ENCODE data around the gene SEC14L6.

Gene SEC14L6

DNA sequence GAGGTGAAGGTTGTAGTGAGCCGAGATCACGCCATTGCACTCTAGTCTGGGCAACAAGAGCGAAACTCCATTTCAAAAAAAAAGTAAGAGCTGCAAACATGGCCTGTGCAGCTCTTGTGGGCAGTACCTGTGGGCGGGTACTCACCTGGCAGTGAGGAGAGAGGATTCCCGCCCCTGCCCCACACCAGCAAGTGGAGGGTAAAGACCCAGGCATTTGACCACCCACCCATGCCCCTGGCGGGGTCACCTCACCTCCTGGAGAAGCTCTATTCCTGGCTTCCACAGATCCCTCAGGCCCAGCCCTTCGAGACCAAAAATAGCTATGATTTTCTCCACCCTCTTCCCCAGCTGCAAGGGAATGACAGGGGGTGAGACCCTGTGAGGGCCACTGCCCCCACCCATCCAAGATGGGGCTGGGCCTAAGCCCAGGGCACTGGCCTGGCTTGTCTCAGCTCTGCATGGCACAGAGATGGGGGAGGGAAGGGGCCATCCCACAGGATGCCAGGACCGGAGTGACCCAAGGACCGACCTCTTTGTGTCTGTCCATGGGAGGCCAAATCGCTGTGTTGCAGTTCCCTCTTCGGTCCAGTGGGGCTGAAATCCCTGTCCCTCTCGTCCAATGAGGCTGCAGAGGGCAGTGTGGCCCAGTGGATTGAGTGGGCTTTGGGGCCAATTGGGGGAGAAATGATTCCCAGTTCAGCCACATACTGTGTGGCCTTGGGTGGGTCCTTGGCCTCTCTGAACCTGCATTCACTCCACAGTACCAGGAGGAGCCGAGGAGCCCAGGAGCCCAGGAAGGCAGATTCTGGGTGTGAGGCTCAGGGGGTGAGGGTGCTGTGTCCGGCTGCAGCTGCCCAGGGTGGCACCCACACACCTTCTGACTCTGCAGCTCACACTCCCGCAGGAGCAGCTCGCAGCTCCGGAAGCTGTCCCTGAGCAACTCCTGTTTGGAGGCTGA is 14.6 kb downstream of the SEC14L6 start:
- Mint-ChIP-seq H3K36me3 (ENCODE audit: low read depth) (no peaks in the 10 kb centered on the region), H3K4me3 (no peak overlapping the region), H3K27me3 (ENCODE audit: low read depth) (no peaks in the 10 kb centered on the region), H3K9me3 (no peaks in the 10 kb centered on the region), H3K27ac (no peak overlapping the region), H3K4me1 (ENCODE audit: low read depth) (no peaks in the 10 kb centered on the region)

DNA sequence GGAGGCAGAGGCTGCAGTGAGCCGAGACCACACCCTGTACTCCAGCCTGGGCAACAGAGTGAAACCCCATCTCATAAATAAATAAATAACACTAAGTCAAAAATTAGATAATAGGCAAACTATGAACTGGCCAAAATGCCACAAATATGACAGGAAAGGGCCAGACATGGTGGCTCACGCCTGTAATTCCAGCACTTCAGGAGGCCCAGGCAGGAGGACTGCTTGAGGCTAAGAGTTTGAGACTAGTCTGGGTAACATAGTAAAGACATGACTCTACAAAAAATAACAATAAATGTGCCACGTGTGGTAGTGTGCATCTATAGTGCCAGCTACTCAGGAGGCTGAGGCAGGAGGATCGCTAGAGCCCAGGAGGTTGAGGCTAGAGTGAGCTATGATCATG is 19.9 kb downstream of the SEC14L6 start:
- no peaks in the 10 kb centered on the region for H3K9me3 Mint-ChIP-seq
- no peaks in the 10 kb centered on the region for H3K36me3 Mint-ChIP-seq (ENCODE audit: low read depth)
- no peaks in the 10 kb centered on the region for H3K4me1 Mint-ChIP-seq (ENCODE audit: low read depth)
- H3K4me3 Mint-ChIP-seq, result no peak overlapping the region
- no peak overlapping the region for H3K27ac Mint-ChIP-seq
- peaks cover 3% of the 10 kb centered on the region for H3K27me3 Mint-ChIP-seq (ENCODE audit: low read depth)

DNA sequence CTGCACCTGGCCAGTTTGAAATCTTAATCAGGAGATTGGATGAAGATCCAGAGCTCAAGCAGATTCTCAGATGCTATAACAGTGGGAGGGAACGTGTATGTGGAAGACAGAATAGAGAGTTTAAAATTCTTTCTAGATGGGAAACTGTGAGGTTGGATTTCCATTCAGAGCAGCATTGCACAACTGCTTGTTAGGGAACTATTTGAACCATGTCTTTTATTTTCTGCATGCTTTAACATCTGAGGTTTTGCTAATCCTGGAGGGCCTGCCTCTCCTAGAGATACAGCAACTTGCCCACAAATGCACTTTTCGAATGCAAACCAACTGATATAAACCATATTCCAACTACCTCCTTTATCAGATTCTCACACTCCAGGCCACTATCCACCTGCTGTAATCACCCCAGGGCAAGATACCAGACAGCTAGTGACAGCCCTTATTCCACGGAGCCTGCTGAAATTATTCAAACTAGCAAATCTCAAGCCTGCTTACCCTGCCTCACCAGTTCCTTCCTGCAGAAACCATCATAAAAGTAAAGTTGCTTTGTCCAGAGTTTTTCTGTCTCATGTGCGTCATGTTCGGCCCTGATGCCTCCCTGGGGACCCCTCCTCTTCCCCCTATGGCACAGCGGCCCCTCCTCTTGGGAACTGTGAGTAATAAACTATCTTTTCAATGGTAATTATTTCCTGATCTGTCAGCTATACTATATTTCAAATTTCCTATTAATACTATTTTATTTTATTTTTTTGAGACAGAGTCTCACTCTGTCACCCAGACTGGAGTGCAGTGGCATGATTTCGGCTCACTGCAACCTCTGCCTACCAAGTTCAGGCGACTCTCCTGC is 22.7 kb downstream of the SEC14L6 start:
- Mint-ChIP-seq H3K4me3 (no peak overlapping the region), H3K36me3 (ENCODE audit: low read depth) (no peaks in the 10 kb centered on the region), H3K4me1 (ENCODE audit: low read depth) (no peaks in the 10 kb centered on the region), H3K9me3 (no peaks in the 10 kb centered on the region), H3K27ac (no peak overlapping the region), H3K27me3 (ENCODE audit: low read depth) (peaks cover 3% of the 10 kb centered on the region)

DNA sequence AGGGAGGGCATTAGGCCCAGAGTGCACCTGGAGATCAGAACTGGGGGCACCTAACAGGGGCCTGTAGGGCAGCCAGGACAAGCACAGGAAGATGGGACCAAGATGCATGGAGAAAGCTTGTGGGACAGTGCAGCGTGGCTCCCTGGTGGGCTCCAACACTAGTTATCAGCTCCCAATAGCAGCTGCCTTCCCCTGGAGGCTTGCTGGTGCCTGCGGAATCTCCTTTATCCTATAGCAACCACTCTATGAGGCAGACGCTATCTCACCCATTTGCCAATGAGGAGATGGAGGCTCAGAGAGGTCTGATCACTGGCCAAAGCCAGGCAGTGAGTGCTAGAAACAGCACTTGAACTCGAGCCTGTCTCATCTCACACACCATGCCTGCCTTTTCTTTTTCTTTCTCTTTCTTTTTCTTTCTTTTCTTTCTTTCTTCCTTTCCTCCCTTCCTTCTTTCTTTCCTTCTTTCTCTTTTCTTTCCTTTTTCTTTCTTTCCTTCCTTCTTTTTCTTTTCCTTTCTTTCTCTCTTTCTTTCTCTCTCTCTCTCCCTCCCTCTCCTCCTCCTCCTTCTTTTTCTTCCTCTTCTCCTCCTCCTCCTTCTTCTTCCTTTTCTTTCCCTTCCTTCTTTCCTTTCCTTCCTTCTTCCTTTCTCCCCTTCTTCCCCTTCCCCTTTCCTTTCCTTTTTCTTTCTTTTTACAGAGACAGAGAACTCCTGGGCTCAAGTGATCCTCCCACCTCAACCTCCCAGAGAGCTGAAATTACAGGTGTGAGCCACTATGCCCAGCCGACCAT is 25.0 kb downstream of the SEC14L6 start:
- H3K27me3 Mint-ChIP-seq (ENCODE audit: low read depth), result peaks cover 7% of the 10 kb centered on the region
- H3K27ac Mint-ChIP-seq, result no peak overlapping the region
- H3K9me3 Mint-ChIP-seq, result no peaks in the 10 kb centered on the region
- H3K4me1 Mint-ChIP-seq (ENCODE audit: low read depth), result no peaks in the 10 kb centered on the region
- H3K36me3 Mint-ChIP-seq (ENCODE audit: low read depth), result no peaks in the 10 kb centered on the region
- no peak overlapping the region for H3K4me3 Mint-ChIP-seq

DNA sequence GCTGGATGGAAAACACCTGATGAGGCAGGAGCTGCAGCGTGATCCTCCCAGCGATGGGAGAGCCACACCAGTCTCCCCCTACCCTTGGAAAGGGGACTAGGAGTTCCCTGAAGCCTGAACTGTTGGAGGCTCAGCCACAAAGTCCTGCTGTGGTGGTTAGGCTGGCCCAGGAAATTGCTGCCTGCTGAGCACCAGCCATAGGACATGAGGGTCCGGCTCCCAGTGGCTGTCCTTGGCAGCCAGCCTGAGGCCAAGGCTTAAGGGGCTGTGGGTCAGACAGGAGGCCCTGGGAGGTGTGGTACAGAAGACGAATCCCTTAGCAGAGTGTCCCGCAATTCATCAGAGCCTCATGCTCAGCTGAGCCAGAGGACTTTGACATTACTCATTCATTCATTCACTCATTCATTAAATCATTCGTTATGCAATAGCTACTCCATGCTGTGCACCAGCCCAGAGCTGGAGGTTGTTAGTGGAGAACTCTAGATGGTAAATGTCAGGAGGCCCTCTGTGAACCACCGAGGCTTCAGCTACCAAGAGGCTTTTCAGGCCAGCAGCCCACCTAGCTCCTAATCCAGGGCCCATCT is 26.6 kb downstream of the SEC14L6 start:
- no peaks in the 10 kb centered on the region for H3K9me3 Mint-ChIP-seq

DNA sequence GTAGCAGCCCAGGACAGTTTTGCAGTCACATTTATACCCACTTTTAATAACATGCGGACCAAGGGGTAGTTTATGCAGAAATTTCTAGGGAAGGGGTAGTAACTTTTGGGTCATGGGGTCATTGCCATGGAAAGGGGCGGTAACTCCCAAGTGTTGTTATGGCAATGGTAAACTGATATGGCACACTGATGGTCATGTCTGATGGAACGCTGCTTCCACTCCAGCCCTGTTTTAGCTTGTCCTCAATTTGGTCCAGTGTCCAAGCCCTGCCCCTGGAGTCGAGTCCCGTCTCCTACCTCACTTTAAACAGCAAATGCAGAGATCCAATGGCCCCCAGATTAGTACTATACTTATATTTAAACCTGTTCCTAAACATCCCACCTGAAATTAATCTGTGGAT is 29.8 kb downstream of the SEC14L6 start:
- H3K4me1 Mint-ChIP-seq (ENCODE audit: low read depth), result no peaks in the 10 kb centered on the region
- no peak overlapping the region for H3K4me3 Mint-ChIP-seq
- H3K27ac Mint-ChIP-seq, result no peak overlapping the region
- H3K36me3 Mint-ChIP-seq (ENCODE audit: low read depth), result no peaks in the 10 kb centered on the region
- no peaks in the 10 kb centered on the region for H3K9me3 Mint-ChIP-seq
- peaks cover 4% of the 10 kb centered on the region for H3K27me3 Mint-ChIP-seq (ENCODE audit: low read depth)

More for the DNA sequence above, 26.6 kb downstream of the SEC14L6 start:
- H3K27me3 Mint-ChIP-seq (ENCODE audit: low read depth), result peaks cover 7% of the 10 kb centered on the region
- H3K4me3 Mint-ChIP-seq, result no peak overlapping the region
- no peaks in the 10 kb centered on the region for H3K36me3 Mint-ChIP-seq (ENCODE audit: low read depth)
- H3K4me1 Mint-ChIP-seq (ENCODE audit: low read depth), result no peaks in the 10 kb centered on the region
- no peak overlapping the region for H3K27ac Mint-ChIP-seq

DNA sequence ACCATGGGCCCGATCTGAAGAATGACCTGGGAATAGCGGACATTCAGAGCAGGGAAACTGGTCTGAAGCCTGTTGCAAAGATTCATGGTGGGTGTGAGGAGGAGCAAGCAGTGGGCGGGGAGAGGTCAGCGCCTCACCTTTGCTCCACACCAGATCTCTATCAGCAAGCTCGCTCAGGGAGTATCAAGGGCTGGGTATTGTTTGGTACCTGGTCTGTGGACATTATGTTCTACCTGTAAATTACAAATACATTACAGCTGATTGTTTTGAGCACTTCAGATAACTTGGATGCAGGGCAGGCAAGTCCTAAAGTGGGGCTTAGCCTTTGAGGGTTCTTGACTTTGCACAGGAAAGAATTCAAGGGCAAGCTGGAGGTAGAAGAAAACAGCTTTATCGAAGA is 30.3 kb downstream of the SEC14L6 start:
- no peaks in the 10 kb centered on the region for H3K36me3 Mint-ChIP-seq (ENCODE audit: low read depth)
- no peaks in the 10 kb centered on the region for H3K4me1 Mint-ChIP-seq (ENCODE audit: low read depth)
- no peaks in the 10 kb centered on the region for H3K9me3 Mint-ChIP-seq
- H3K27me3 Mint-ChIP-seq (ENCODE audit: low read depth), result peaks cover 4% of the 10 kb centered on the region
- H3K27ac Mint-ChIP-seq, result no peak overlapping the region
- no peak overlapping the region for H3K4me3 Mint-ChIP-seq

DNA sequence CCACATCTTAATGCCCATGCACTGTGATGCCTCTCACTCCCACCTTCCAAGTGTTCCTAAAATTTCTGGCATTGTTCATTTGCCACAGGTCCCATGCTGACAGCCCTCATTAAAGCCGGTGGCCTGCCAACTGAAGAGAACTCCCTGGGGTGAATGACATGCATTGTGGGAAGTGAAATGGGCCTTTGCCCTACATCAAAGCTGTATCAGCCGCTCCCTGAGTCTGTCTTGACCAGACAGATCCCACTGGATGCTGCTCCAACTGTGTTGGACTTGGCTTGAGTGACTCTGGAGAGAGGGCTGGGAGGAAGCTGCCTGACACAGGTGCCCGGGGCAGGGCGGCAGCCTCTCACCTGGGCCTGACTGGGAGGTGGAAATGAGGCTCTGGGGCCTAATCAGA is 32.3 kb downstream of the SEC14L6 start:
- Mint-ChIP-seq H3K36me3 (ENCODE audit: low read depth) (no peaks in the 10 kb centered on the region), H3K4me3 (no peak overlapping the region), H3K27ac (no peak overlapping the region), H3K27me3 (ENCODE audit: low read depth) (peaks cover 12% of the 10 kb centered on the region), H3K9me3 (no peaks in the 10 kb centered on the region), H3K4me1 (ENCODE audit: low read depth) (no peaks in the 10 kb centered on the region)

DNA sequence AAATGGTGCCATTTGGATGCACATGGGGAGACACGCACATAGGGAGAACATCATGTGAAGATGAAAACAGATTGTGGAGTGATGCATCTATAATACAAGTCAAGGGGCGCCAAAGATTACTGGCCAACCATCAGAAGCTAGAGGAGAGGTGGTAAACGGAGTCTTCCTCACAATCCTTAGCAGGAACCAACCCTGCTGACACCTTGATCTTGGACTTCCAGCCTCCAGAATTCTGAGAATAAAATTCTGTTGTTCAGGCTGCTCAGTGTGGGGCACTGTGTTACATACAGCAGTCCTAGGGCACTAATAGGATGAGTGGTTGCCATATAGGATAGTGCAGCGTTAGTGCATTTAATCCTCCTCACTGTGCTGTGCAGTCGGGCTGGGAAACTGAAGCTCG is 33.1 kb downstream of the SEC14L6 start:
- H3K27ac Mint-ChIP-seq, result no peak overlapping the region
- no peaks in the 10 kb centered on the region for H3K9me3 Mint-ChIP-seq
- H3K36me3 Mint-ChIP-seq (ENCODE audit: low read depth), result no peaks in the 10 kb centered on the region
- peaks cover 9% of the 10 kb centered on the region for H3K27me3 Mint-ChIP-seq (ENCODE audit: low read depth)
- H3K4me3 Mint-ChIP-seq, result no peak overlapping the region
- H3K4me1 Mint-ChIP-seq (ENCODE audit: low read depth), result no peaks in the 10 kb centered on the region

DNA sequence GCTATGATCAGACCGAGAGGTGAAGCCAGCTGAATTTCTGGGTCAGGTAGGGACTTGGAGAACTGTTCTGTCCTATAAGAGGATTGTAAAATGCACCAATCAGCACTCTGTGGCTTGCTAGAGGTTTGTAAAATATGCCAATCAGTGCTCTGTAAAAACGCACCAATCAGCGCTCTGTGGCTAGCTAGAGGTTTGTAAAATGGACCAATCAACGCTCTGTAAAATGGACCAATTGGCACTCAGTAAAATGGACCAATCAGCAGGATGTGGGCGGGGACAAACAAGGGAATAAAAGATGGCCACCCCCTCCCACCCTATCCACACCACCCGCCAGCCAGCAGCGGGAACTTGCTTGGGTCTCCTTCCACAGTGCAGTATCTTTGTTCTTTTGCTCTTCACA is 34.6 kb downstream of the SEC14L6 start:
- no peak overlapping the region for H3K27ac Mint-ChIP-seq
- peaks cover 16% of the 10 kb centered on the region for H3K27me3 Mint-ChIP-seq (ENCODE audit: low read depth)
- H3K4me3 Mint-ChIP-seq, result no peak overlapping the region
- H3K4me1 Mint-ChIP-seq (ENCODE audit: low read depth), result no peaks in the 10 kb centered on the region
- H3K9me3 Mint-ChIP-seq, result no peaks in the 10 kb centered on the region
- H3K36me3 Mint-ChIP-seq (ENCODE audit: low read depth), result no peaks in the 10 kb centered on the region

DNA sequence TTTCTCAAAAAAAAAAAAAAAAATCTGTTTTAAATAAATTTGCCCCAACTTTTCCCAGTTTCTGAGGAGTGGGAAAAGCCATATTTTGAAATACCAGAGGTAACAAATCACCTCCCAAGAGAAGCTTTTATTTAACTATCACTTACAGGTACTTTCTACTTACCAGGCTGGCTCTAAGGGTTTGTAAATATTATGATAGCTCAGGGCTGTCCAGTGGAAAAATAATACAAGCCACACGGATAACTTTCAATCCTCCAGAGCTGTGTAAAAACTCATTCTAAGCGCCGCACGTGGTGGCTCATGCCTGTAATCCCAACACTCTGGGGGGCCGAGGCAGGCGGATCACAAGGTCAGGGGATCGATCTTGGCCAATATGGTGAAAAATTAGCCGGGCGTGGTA is 35.4 kb downstream of the SEC14L6 start:
- H3K4me3 Mint-ChIP-seq, result no peak overlapping the region
- no peaks in the 10 kb centered on the region for H3K9me3 Mint-ChIP-seq
- H3K4me1 Mint-ChIP-seq (ENCODE audit: low read depth), result no peaks in the 10 kb centered on the region
- peaks cover 22% of the 10 kb centered on the region for H3K27me3 Mint-ChIP-seq (ENCODE audit: low read depth)
- no peak overlapping the region for H3K27ac Mint-ChIP-seq
- peaks cover 2% of the 10 kb centered on the region for H3K36me3 Mint-ChIP-seq (ENCODE audit: low read depth)

DNA sequence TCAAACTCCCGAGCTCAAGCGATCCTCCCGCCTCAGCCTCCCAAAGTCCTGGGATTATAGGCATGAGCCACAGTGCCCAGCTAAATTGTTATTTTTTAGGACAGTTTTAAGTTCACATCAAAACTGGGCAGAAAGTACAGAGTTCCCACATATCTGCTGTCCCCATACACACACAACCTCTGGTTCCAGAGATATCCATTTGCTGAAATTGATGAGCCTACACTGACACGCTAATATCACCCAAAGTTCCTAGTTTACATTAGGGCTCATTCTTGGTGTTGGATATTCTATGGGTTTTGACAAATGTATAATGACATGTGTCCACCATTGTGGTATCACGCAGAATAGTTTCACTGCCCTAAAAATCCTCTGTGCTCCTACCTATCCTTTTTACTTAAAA is 38.3 kb downstream of the SEC14L6 start:
- Mint-ChIP-seq H3K27me3 (ENCODE audit: low read depth) (peaks cover 35% of the 10 kb centered on the region), H3K36me3 (ENCODE audit: low read depth) (peaks cover 2% of the 10 kb centered on the region), H3K27ac (no peak overlapping the region), H3K9me3 (no peaks in the 10 kb centered on the region), H3K4me1 (ENCODE audit: low read depth) (no peaks in the 10 kb centered on the region), H3K4me3 (no peak overlapping the region)

DNA sequence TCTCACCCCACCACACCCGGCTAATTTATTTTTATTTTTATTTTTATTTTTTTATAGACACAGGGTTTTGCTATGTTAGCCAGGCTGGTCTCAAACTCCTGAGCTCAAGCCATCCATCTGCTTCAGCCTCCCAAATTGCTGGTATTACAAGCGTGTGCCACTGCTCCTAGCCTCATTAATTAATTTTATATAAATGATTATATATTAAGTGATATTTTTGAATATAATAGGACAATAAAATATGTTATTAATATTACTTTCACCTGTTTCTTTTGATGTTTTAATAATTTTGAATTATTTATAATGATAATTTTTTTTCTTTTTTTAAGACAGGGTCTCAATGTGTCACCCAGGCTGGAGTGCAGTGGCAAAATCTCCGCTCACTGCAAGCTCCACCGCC is 38.9 kb downstream of the SEC14L6 start:
- Mint-ChIP-seq H3K36me3 (ENCODE audit: low read depth) (peaks cover 2% of the 10 kb centered on the region), H3K27me3 (ENCODE audit: low read depth) (peaks cover 35% of the 10 kb centered on the region), H3K27ac (no peak overlapping the region), H3K4me3 (no peak overlapping the region), H3K9me3 (no peaks in the 10 kb centered on the region), H3K4me1 (ENCODE audit: low read depth) (no peaks in the 10 kb centered on the region)

DNA sequence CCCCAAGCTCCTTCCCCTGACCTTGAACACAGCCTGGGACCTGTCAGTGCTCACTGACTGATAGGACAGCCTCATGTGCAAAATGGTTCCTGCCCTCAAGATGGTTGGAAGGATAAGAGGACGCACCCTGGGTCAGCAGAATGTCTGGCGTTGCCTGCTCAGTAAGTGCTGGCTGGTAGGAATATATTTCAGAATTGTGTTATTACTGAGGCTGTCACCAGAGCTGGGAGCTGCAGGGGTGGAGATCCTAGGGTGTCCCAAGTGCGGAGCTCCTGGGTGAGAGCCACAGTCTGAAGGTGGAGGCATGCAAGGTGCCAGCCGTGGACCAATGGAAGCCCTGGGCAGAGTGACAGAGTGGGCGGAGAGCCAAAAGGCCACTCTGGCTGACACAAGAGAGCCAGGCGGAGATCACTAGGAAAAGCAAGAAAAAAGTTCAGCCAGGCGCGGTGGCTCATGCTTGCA is 40.0 kb downstream of the SEC14L6 start:
- Mint-ChIP-seq H3K27me3 (ENCODE audit: low read depth) (peaks cover 35% of the 10 kb centered on the region), H3K36me3 (ENCODE audit: low read depth) (peaks cover 2% of the 10 kb centered on the region), H3K27ac (no peak overlapping the region), H3K4me3 (no peak overlapping the region), H3K9me3 (no peaks in the 10 kb centered on the region), H3K4me1 (ENCODE audit: low read depth) (no peaks in the 10 kb centered on the region)

All from T-helper 1 cell treated with Interleukin-12 subunit alpha and Interleukin-12 subunit beta and Interleukin-4 antibody, amounts not matched to agents 30 μg/mL and 1 μg/mL, for 36 hours (primary cell).